ENCODE measurements around the gene TTC34.
"Not testable (repeated sequence)": the region's sequence is repeated elsewhere in the genome, so short reads cannot be mapped to it uniquely, and the experiment has no call there.

TTC34 gene

DNA sequence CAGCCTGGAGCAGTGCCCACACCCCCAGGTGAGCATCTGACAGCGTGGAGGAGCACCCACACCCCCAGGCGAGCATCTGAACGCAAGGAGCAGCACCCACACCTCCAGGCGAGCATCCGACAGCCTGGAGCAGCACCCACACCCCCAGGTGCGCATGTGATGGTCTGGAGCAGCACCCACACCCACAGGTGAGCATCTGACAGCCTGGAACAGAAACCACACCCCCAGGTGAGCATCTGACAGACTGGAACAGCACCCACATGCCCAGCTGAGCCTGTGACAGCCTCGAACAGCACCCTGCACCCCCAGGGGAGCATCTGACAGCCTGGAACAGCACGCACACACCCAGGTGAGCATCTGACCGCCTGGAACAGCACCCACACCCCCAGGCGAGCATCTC is 46.9 kb downstream of the TTC34 start:
- not testable (repeated sequence) for DNase-seq

DNA sequence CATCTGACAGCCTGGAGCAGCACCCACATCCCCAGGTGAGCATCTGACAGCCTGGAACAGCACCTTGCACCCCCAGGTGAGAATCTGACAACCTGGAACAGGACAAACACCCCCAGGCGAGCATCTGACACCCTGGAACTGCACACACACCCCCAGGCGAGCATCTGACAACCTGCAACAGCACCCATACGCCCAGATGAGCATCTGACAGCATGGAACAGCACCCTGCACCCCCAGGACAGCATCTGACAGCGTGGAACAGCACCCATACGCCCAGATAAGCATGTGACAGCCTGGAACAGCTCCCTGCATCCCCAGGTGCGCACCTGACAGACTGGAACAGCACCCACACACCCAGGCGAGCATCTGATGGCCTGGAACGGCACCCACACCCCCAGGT is 49.0 kb downstream of the TTC34 start:
- not testable (repeated sequence) for DNase-seq

- not testable (repeated sequence) for DNase-seq
Measured at GRCh38 chr1:2751866-2752265, 49.6 kb downstream of the TTC34 start.

DNA sequence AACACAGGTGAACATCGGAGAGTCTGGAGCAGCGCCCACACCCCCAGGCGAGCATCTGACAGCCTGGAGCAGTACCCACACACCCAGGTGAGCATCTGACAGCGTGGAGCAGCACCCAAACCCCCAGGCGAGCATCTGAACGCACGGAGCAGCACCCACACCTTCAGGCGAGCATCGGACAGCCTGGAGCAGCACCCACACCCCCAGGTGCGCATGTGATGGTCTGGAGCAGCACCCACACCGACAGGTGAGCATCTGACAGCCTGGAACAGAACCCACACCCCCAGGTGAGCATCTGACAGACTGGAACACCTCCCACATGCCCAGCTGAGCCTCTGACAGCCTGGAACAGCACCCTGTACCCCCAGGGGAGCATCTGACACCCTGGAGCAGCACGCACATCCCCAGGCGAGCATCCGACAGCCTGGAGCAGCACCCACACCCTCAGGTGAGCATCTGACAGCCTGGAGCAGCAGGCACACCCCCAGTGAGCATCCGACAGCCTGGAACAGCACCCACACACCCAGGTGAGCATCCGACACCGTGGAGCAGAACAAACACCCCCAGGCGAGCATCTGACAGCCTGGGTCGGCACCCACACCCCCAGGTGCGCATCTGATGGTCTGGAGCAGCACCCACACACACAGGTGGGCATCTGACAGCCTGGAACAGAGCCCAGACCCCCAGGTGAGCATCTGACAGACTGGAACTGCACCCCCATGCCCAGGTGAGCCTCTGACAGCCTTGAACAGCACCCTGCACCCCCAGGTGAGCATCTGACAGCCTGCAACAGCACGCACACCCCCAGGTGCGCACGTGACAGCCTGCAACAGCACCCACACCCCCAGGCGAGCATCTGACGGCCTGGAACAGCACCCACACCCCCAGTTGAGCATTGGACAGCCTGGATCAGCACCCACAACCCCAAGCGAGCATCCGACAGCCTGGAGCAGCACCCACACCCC is 50.4 kb downstream of the TTC34 start:
- not testable (repeated sequence) for DNase-seq

DNA sequence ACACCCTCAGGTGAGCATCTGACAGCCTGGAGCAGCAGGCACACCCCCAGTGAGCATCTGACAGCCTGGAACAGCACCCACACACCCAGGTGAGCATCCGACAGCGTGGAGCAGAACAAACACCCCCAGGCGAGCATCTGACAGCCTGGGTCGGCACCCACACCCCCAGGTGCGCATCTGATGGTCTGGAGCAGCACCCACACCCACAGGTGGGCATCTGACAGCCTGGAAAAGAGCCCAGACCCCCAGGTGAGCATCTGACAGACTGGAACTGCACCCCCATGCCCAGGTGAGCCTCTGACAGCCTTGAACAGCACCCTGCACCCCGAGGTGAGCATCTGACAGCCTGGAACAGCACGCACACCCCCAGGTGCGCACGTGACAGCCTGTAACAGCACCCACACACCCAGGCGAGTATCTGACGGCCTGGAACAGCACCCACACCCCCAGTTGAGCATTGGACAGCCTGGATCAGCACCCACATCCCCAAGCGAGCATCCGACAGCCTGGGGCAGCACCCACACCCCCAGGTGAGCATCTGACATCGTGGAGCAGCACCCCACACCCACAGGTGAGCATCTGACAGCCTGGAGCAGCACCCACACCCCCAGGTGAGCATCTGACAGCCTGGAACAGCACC is 51.3 kb downstream of the TTC34 start:
- not testable (repeated sequence) for DNase-seq

DNA sequence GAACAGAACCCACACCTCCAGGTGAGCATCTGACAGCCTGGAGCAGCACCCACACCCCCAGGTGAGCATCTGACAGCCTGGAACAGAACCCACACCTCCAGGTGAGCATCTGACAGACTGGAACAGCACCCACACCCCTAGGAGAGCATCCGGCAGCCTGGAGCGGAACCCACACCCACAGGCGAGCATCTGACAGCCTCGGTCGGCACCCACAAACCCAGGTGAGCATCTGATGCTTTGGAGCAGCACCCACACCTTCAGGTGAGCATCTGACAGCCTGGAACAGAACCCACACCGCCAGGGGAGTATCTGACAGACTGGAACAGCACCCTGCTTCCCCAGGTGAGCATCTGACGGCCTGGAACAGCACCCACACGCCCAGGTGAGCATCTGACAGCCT is 52.9 kb downstream of the TTC34 start:
- not testable (repeated sequence) for DNase-seq

- not testable (repeated sequence) for DNase-seq
Measured at GRCh38 chr1:2694796-2695195, 106.7 kb downstream of the TTC34 start.

DNA sequence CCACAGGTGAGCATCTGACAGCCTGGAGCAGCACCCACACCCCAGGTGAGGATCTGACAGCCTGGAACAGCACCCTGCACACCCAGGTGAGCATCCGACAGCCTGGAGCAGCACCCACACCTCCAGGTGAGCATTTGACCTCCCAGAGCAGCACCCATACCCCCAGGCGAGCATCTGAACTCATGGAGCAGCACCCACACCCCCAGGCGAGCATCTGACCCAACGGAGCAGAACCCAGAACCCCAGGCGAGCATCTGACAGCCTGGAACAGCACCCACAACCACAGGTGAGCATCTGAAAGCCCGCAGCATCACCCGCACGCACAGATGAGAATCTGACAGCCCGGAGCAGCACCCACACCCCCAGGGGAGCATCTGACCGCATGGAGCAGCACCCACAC is 111.3 kb downstream of the TTC34 start:
- DNase-seq: not testable (repeated sequence)

DNA sequence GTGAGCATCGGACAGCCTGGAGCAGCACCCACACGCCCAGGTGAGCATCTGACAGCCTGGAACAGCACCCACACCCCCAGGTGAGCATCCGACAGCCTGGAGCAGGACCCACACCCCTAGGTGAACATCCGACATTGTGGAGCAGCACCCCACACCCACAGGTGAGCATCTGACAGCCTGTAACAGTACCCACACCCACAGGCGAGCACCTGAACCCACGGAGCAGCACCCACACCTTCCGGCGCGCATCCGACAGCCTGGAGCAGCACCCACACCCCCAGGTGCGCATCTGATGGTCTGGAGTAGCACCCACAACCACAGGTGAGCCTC is 113.2 kb downstream of the TTC34 start:
- DNase-seq: not testable (repeated sequence)

DNA sequence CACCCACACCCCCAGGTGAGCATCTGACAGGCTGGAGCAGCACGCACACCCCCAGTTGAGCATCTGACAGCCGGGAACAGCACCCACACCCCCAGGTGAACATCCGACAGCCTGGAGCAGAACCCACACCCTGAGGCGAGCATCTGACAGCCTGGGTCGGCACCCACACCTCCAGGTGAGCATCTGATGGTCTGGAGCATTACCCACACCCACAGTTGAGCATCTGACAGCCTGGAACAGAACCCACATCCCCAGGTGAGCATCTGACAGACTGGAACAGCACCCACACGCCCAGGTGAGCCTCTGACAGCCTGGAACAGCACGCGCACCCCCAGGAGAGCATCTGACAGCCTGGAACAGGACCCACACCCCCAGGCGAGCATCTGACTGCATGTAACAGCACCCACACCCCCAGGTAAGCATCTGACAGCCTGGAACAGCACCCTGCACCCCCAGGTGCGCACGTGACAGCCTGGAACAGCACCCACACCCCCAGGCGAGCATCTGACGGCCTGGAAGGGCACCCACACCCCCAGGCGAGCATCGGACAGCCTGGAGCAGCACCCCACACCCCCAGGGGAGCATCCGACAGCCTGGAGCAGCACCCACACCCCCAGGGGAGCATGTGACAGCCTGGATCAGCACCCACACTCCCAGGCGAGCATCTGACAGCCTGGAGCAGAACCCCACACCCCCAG is 113.7 kb downstream of the TTC34 start:
- not testable (repeated sequence) for DNase-seq

DNA sequence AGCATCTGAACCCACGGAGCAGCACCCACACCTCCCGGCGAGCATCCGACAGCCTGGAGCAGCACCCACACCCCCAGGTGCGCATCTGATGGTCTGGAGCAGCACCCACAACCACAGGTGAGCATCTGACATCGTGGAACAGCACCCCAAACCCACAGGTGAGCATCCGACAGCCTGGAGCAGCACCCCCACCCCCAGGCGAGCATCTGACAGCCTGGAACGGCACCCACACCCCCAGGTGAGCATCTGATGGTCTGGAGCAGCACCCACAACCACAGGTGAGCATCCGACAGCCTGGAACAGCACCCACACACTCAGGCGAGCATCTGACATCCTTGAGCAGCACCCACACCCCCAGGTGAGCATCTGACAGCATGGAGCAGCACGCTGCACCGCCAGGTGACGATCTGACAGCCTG is 114.3 kb downstream of the TTC34 start:
- DNase-seq: not testable (repeated sequence)

DNA sequence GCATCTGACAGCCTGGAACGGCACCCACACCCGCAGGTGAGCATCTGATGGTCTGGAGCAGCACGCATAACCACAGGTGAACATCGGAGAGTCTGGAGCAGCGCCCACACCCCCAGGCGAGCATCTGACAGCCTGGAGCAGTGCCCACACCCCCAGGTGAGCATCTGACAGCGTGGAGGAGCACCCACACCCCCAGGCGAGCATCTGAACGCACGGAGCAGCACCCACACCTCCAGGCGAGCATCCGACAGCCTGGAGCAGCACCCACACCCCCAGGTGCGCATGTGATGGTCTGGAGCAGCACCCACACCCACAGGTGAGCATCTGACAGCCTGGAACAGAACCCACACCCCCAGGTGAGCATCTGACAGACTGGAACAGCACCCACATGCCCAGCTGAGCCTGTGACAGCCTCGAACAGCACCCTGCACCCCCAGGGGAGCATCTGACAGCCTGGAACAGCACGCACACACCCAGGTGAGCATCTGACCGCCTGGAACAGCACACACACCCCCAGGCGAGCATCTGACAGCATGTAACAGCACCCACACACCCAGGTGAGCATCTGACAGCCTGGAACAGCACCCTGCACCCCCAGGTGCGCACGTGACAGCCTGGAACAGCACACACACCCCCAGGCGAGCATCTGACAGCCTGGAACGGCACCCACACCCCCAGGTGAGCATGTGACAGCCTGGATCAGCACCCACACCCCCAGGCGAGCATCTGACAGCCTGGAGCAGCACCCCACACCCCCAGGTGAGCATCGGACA is 115.2 kb downstream of the TTC34 start:
- not testable (repeated sequence) for DNase-seq

DNA sequence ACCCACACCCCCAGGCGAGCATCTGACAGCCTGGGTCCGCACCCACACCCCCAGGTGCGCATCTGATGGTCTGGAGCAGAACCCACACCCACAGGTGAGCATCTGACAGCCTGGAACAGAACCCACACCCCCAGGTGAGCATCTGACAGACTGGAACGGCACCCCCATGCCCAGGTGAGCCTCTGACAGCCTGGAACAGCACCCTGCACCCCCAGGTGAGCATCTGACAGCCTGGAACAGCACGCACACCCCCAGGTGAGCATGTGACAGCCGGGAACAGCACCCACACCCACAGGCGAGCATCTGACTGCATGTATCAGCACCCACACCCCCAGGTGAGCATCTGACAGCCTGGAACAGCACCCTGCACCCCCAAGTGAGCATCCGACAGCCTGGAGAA is 115.8 kb downstream of the TTC34 start:
- not testable (repeated sequence) for DNase-seq

DNA sequence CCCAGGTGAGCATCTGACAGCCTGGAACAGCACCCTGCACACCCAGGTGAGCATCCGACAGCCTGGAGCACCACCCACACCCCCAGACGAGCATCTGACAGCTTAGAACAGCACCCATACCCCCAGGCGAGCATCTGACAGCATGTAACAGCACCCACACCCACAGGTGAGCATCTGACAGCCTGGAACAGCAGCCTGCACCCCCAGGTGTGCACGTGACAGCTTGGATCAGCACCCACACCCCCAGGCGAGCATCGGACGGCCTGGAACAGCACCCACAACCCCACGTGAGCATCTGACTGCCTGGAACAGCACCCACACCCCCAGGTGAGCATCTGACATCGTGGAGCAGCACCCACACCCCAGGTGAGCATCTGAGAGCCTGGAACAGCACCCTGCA is 116.6 kb downstream of the TTC34 start:
- not testable (repeated sequence) for DNase-seq

DNA sequence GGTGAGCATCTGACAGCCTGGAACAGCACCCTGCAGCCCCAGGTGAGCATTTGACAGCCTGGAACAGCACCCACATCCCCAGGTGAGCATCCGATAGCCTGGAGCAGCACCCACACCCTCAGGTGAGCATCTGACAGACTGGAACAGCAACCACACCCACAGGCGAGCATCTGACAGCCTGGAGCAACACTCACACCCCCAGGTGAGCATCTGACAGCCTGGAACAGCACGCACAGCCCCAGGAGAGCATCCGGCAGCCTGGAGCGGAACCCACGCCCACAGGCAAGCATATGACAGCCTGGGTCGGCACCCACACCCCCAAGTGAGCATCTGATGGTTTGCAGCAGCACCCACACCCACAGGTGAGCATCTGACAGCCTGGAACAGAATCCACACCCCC is 117.5 kb downstream of the TTC34 start:
- not testable (repeated sequence) for DNase-seq

DNA sequence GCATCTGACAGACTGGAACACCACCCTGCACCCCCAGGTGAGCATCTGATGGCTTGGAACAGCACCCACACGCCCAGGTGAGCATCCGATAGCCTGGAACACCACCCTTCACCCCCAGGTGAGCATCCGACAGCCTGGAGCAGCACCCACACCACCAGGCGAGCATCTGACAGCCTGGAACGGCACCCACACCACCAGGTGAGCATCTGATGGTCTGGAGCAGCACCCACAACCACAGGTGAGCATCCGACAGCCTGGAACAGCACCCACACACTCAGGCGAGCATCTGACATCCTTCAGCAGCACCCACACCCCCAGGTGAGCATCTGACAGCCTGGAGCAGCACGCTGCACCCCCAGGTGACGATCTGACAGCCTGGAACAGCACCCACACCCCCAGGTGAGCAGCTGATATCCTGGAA is 118.2 kb downstream of the TTC34 start:
- DNase-seq: not testable (repeated sequence)

GRCh38 chr1:2682879-2683278 is 118.6 kb downstream of the TTC34 start:
- not testable (repeated sequence) for DNase-seq

DNA sequence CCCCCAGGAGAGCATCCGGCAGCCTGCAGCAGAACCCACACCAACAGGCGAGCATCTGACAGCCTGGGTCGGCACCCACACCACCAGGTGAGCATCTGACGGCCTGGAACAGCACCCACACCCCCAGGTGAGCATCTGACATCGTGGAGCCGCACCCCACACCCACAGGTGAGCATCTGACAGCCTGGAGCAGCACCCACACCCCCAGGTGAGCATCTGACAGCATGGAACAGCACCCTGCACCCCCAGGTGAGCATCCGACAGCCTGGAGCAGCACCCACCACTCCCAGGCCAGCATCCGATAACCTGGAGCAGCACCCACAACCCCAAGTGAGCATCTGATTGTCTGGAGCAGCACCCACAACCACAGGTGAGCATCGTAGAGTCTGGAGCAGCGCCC is 124.8 kb downstream of the TTC34 start:
- DNase-seq: not testable (repeated sequence)

- not testable (repeated sequence) for DNase-seq
Measured at GRCh38 chr1:2671656-2672055, 129.8 kb downstream of the TTC34 start.

GRCh38 chr1:2659806-2660205 is 141.7 kb downstream of the TTC34 start:
- DNase-seq: not testable (repeated sequence)

DNA sequence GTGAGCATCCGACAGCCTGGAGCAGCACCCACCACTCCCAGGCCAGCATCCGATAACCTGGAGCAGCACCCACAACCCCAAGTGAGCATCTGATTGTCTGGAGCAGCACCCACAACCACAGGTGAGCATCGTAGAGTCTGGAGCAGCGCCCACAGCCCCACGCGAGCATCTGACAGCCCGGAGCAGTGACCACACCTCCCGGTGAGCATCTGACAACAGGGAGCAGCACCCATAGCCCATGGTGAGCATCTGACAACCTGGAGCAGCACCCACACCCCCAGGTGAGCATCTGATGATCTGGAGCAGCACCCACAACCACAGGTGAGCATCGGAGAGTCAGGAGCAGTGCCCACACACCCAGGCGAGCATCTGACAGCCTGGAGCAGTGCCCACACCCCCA is 143.6 kb downstream of the TTC34 start:
- not testable (repeated sequence) for DNase-seq

- not testable (repeated sequence) for DNase-seq
Measured at GRCh38 chr1:2657124-2657523, 144.4 kb downstream of the TTC34 start.

Data from CD4-positive, alpha-beta T cell treated with Interleukin-21 for 1 hour (primary cell).